ENCODE data around the gene DAPK1. TPM values are rescaled to one million over a fixed set of nuclear protein-coding genes. Genes with fewer than 3 reads are reported as not detected.

The DAPK1 gene
- total and polyA plus RNA-seq, 2 donors (not counting 3 experiments of a cell fraction or from before 2014, with no cell fraction given) = 58.9 to 119 TPM

GRCh38 chr9:87733273-87734052 is 235.8 kb downstream of the DAPK1 start:
- no peaks in the 10 kb centered on the region for H3K4me1 ChIP-seq (ENCODE audit: control insufficient read depth, extremely low read depth, insufficient read depth, low read length)
- TF ChIP-seq CTCF (IDR thresholded peaks at IDR 0.05; ENCODE audit: extremely low read depth in 1 of 2, insufficient read depth in 1 of 2, low read depth in 1 of 2, low read length in 2 of 2) (no peak), POLR2AphosphoS5 (IDR thresholded peaks at IDR 0.05; ENCODE audit: insufficient read depth, low read depth, low read length) (no peak), EZH2 (IDR thresholded peaks at IDR 0.05; ENCODE audit: borderline replicate concordance, low read depth, low read length, severe bottlenecking) (no peak), JUN (IDR thresholded peaks at IDR 0.05; ENCODE audit: borderline replicate concordance, insufficient read depth, insufficient read length, low read depth) (no peak), GATA2 (IDR thresholded peaks at IDR 0.05; ENCODE audit: insufficient read depth, insufficient read length, low read depth, low read length) (no peak), FOS (IDR thresholded peaks at IDR 0.05; ENCODE audit: borderline replicate concordance, insufficient read depth, low read length) (no peak), MYC (IDR thresholded peaks at IDR 0.05; ENCODE audit: low read depth, low read length) (no peak), MAX (IDR thresholded peaks at IDR 0.05; ENCODE audit: insufficient read depth, insufficient read length) (no peak), POLR2A (IDR thresholded peaks at IDR 0.05; ENCODE audit: low read depth, low read length) (no peak)
- no peaks in the 10 kb centered on the region for H4K20me1 ChIP-seq (replicated peaks; ENCODE audit: control insufficient read depth, extremely low read depth, insufficient read depth, low read length)
- H3K9ac ChIP-seq (replicated peaks; ENCODE audit: extremely low read depth, insufficient read depth, low read length) = no peak overlapping the region
- no peak for FAIRE-seq
- H2AFZ ChIP-seq (ENCODE audit: low read depth, low read length) = peak overlapping the region; percentile 34
- H3K9me3 ChIP-seq (replicated peaks; ENCODE audit: control insufficient read depth, insufficient read depth, low read length) = no peaks in the 10 kb centered on the region
- CTCF ChIA-PET = interaction anchor here (1.1 to 2.1 kb wide), 2 partner anchors 49 to 79 kb away, joined by 3 to 7 read pairs; no protein-coding TSS in a partner anchor
- no peaks in the 10 kb centered on the region for H3K79me2 ChIP-seq (ENCODE audit: control insufficient read depth, insufficient read depth, low read length)
- intact Hi-C loops (cut with micrococcal nuclease) = no loop called here
- H3K4me2 ChIP-seq (ENCODE audit: insufficient read depth, low read length) = no peak overlapping the region
- peaks cover 0 to 2% of the 10 kb centered on the region in 2 experiments for H3K36me3 ChIP-seq (ENCODE audit: control insufficient read depth in 2 of 2, extremely low read depth in 1 of 2, insufficient read depth in 2 of 2, low read length in 2 of 2)
- dilution Hi-C loops (cut with MboI; ENCODE audit: extremely low pct_ligation_motif_present, low sequenced_read_pairs) = no loop called here
- no peak overlapping the region for H3K27ac ChIP-seq (ENCODE audit: insufficient read depth, low read depth, low read length)
- POLR2A ChIA-PET = interaction anchor here (0.9 kb wide), 1 partner anchor 22 kb away, joined by 3 read pairs; no protein-coding TSS in a partner anchor
- H3K4me3 ChIP-seq (replicated peaks in 1 of 3; ENCODE audit: insufficient read depth in 1 of 3, low read depth in 1 of 3, low read length in 3 of 3) = no peak overlapping the region
- H3K9me1 ChIP-seq (replicated peaks; ENCODE audit: control insufficient read depth, extremely low read depth, insufficient read depth, low read length) = no peaks in the 10 kb centered on the region
- no TSS peak for BruUV-seq (replicated peaks)
- DNase-seq (ENCODE audit: low read depth, low spot score) = no peak
- no peaks in the 10 kb centered on the region for H3K27me3 ChIP-seq (ENCODE audit: control insufficient read depth in 2 of 2, insufficient read depth in 2 of 2, low read length in 2 of 2)
